ENCODE data around the gene LRRC7. TPM values are rescaled to one million over a fixed set of nuclear protein-coding genes. Genes with fewer than 3 reads are reported as not detected.

The LRRC7 gene
- total RNA-seq, 1 experiment from 2014 or later: 0.14 TPM

GRCh38 chr1:70090141-70090540 is 522.4 kb downstream of the LRRC7 start:
- no peaks in the 10 kb centered on the region for H3K27me3 Mint-ChIP-seq (ENCODE audit: unreplicated experiment)
- intact Hi-C loops (cut with micrococcal nuclease; ENCODE audit: unreplicated experiment): no loop called here
- no peaks in the 10 kb centered on the region for H3K9me3 Mint-ChIP-seq (ENCODE audit: low read depth, unreplicated experiment)
- H3K4me3 Mint-ChIP-seq (ENCODE audit: low read depth, unreplicated experiment): no peak overlapping the region
- CTCF ChIA-PET: interaction anchor here (1.2 kb wide), 1 partner anchor 313 kb away, joined by 3 read pairs; no protein-coding TSS in a partner anchor
- no peak for TF ChIP-seq CTCF (IDR thresholded peaks at IDR 0.05; ENCODE audit: unreplicated experiment)
- DNase-seq: no peak
- H3K36me3 Mint-ChIP-seq (ENCODE audit: insufficient read depth, unreplicated experiment): no peaks in the 10 kb centered on the region
- BruUV-seq (replicated peaks): no TSS peak
- no peak overlapping the region for H3K27ac Mint-ChIP-seq (ENCODE audit: unreplicated experiment)
- no peaks in the 10 kb centered on the region for H3K4me1 Mint-ChIP-seq (ENCODE audit: low read depth, unreplicated experiment)

- no peaks in the 10 kb centered on the region for H3K4me1 Mint-ChIP-seq (ENCODE audit: low read depth, unreplicated experiment)
- TF ChIP-seq CTCF (IDR thresholded peaks at IDR 0.05; ENCODE audit: unreplicated experiment): no peak
- BruUV-seq (replicated peaks): no TSS peak
- H3K36me3 Mint-ChIP-seq (ENCODE audit: insufficient read depth, unreplicated experiment): no peaks in the 10 kb centered on the region
- intact Hi-C loops (cut with micrococcal nuclease; ENCODE audit: unreplicated experiment): no loop called here
- H3K9me3 Mint-ChIP-seq (ENCODE audit: low read depth, unreplicated experiment): no peaks in the 10 kb centered on the region
- no peak overlapping the region for H3K27ac Mint-ChIP-seq (ENCODE audit: unreplicated experiment)
- CTCF ChIA-PET: interaction anchor here (1.2 kb wide), 1 partner anchor 314 kb away, joined by 3 read pairs; no protein-coding TSS in a partner anchor
- H3K27me3 Mint-ChIP-seq (ENCODE audit: unreplicated experiment): no peaks in the 10 kb centered on the region
- no peak for DNase-seq
- H3K4me3 Mint-ChIP-seq (ENCODE audit: low read depth, unreplicated experiment): no peak overlapping the region
These were observed 523.2 kb downstream of the LRRC7 start for GRCh38 chr1:70090875-70091274.

- intact Hi-C loops (cut with micrococcal nuclease; ENCODE audit: unreplicated experiment): no loop called here
These were observed 524.1 kb downstream of the LRRC7 start for GRCh38 chr1:70091811-70092210.

GRCh38 chr1:70092526-70092925 is 524.8 kb downstream of the LRRC7 start:
- no peaks in the 10 kb centered on the region for H3K27me3 Mint-ChIP-seq (ENCODE audit: unreplicated experiment)
- no peaks in the 10 kb centered on the region for H3K4me1 Mint-ChIP-seq (ENCODE audit: low read depth, unreplicated experiment)
- CTCF ChIA-PET: no interaction called here
- no TSS peak for BruUV-seq (replicated peaks)
- intact Hi-C loops (cut with micrococcal nuclease; ENCODE audit: unreplicated experiment): no loop called here
- no peak overlapping the region for H3K27ac Mint-ChIP-seq (ENCODE audit: unreplicated experiment)
- no peaks in the 10 kb centered on the region for H3K9me3 Mint-ChIP-seq (ENCODE audit: low read depth, unreplicated experiment)
- no peak overlapping the region for H3K4me3 Mint-ChIP-seq (ENCODE audit: low read depth, unreplicated experiment)
- no peak for TF ChIP-seq CTCF (IDR thresholded peaks at IDR 0.05; ENCODE audit: unreplicated experiment)
- no peak for DNase-seq
- H3K36me3 Mint-ChIP-seq (ENCODE audit: insufficient read depth, unreplicated experiment): no peaks in the 10 kb centered on the region

More at GRCh38 chr1:70091811-70092210, 524.1 kb downstream of the LRRC7 start:
- Mint-ChIP-seq H3K9me3 (ENCODE audit: low read depth, unreplicated experiment) (no peaks in the 10 kb centered on the region), H3K27me3 (ENCODE audit: unreplicated experiment) (no peaks in the 10 kb centered on the region), H3K36me3 (ENCODE audit: insufficient read depth, unreplicated experiment) (no peaks in the 10 kb centered on the region), H3K27ac (ENCODE audit: unreplicated experiment) (no peak overlapping the region), H3K4me1 (ENCODE audit: low read depth, unreplicated experiment) (no peaks in the 10 kb centered on the region), H3K4me3 (ENCODE audit: low read depth, unreplicated experiment) (no peak overlapping the region)
- no TSS peak for BruUV-seq (replicated peaks)
- no peak for DNase-seq
- TF ChIP-seq CTCF (IDR thresholded peaks at IDR 0.05; ENCODE audit: unreplicated experiment): no peak
- CTCF ChIA-PET: no interaction called here
